GM19238 (cell line): ENCODE results near the gene GJA9.

Experiments used
- DNase-seq: peaks from one replicate; pipeline ENCODE4 v3.0.0; 2011; ENCODE audit warnings: low spot score; ENCODE audit not compliant: insufficient read length

GJA9 gene

DNA sequence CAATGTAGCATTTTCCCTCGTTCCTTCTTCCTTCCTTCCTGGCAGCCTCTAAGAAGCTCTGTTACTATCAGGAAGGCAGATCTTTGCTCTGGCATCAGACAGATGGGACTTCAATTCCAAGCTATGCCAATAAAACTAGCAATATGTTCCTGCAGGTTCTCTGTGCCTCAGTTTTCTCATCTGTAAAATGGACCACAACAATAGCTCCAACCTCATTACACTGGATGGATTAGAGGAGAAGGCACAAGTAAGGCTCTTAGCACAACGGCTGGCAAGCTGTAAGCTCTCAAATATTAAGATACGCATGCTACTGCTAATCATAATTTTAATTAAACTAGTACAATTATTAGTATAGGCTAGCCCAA, 49.0 kb downstream of the GJA9 start:
- no peak for DNase-seq

DNA sequence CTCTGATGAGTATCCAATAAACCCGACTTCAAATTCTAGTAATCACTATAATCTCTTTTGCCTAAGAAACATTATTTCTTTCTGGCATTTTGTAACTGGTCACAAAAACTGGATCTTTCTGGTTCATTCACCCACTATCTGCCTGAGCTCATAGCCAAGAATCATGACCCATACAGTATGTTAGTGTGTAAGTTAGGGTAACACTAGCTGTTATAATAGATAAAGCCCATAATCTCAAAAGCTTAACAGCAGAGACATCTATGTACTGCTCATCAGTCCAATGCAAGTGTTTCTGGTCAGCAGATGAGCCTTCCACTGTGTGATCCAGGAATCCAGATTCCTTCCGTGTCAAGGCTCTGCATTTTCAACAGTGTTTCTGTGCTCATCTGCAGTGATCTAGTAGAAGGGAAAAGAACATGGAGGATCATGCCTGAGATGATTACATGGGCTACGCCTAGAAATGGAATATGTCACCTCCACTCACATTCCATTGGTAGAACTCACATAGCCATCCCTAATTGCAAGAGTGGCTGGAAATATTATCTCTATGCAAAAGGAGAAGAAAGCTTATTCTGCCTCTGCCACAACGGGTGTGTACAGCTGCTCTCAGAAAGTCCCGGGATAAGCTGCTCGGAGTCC, 49.5 kb downstream of the GJA9 start:
- no peak for DNase-seq

DNA sequence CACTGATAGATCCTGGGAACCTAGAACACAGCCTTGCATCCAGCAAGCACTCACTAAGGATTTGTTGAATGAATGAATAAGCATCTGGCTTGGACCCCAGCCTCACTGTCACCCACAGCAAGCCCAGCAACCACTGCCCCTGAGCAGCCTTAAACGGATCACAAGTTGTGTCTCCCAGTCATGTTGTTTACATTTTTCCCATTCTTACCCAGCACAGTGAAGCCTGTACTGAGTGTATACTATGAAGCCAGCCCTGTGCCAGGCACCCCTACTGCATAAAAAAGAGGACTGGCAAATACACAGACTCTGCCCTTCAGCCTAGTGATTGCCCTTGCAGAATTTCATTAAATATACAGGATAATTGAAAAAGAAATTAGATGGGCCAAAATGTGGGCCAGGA, 52.0 kb downstream of the GJA9 start:
- no peak for DNase-seq

DNA sequence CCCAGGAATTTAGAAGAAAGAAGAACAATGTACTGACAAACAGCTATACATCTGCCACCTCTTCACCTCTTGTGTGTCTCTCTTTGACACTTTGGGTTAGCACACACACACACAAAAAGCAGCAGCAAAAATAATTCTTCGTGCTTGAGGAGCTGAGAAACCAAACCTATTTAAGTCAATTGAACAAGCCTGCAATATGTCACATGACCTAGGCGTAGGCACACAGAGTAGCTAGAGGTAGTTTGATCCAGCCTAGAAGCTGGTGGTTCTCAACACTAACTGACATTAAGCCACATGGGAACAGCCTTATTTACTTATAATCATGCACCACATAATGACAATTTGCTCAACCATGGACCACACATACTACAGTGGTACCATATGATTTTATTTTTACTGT, 54.1 kb downstream of the GJA9 start:
- DNase-seq: no peak

DNA sequence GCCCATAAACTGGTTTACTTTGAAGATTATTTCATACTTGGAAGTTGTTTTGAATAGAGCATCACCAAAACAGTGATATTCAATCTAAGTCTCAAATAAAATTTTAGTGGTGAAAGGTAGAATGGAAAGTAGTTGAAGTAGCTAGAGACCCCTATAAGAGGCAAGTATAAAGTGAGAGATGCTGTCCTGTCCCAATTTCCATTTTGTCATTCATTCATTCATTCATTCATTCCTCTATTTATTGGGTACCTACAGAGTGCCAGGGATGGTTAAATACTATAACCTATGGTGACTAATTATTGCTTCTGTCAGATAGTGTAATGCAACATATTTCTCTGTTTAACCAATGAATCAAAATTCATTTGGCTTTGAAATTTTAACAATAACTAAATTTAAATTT, 54.5 kb downstream of the GJA9 start:
- DNase-seq: no peak

DNA sequence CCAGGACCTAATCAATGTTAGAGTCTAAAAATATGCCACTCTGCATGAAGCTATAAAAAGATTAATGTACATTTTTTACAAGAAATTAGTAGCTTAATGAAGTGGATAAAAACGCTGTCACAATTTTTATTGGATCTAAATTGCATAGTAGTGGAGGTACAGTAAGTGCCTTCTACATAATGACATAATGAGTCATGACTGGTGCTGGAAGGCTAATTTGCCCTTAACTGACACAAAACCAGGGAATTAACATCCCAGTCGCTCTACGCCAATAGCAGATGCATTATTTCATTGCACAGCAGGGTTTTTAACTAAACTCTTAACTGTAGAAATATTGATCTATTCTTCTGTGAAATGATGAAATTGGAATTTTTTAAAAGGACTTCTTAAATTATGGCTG, 55.1 kb downstream of the GJA9 start:
- no peak for DNase-seq
